ENCODE measurements around the gene CELA1. TPM values are rescaled to one million over a fixed set of nuclear protein-coding genes. Genes with fewer than 3 reads are reported as not detected.
"Not testable (repeated sequence)": the region's sequence is repeated elsewhere in the genome, so short reads cannot be mapped to it uniquely, and the experiment has no call there.

The CELA1 gene
- total RNA-seq, 1 experiment from 2014 or later: not detected

DNA sequence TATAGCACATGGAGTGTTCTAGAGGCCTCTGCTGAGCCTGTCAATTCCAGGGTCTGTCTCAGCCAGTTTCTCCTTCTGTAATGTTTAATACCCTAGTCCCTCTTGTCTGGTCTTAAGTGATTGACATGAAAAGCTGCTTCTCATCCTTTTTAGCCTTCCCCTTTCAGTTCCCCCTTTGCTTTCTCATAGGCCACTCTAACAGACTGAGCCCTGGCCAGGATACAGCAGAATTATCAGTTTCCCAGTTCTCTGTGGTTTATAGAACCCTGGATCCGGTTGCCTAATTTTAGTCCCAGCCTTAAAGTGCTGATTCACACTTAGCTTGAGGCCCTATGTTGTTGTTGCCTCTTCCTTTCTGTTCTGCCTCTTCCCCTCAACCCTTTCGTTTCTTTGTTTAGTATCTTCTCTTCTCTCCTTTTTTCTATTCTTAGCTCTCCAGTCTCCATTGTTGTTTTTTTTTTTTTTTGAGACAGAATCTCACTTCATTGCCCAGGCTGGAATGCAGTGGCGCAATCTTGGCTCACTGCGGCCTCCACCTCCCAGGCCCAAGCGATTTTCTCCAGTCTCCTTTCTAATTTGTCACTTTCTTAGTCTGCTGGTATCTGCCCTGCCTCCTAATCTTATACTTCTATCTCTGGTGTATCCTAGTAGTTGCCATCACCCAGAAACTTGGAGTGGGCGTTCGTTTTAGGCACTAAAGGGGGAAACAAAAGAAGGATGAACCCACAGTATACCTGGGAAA lies 19.6 kb downstream of the CELA1 start:
- in situ Hi-C loops (cut with HindIII; ENCODE audit: low pct_unique_long_range_greater_than_20kb, low sequenced_read_pairs): no loop called here

DNA sequence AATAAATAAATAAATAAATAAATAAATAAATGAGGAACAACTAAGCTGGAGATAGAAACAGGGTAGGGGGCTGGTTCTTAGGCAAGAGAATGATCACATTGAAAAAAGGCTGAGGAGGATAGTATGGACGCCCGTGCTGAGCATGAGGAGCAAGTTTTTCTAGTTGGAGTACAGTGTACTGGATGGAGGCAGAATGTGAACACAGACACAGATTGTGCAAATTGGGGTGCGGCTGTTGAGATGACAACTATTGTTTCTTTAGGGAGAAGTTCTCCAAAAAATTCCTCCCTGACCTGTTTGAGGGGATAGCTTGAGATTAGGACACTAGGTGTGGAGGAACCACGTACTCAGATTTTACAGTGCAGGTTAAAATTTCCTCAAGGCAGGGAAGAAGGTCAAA lies 21.5 kb downstream of the CELA1 start:
- no peak for DNase-seq (ENCODE audit: low read depth, low spot score)
- in situ Hi-C loops (cut with HindIII; ENCODE audit: low pct_unique_long_range_greater_than_20kb, low sequenced_read_pairs): no loop called here

More for the DNA sequence above, 19.6 kb downstream of the CELA1 start:
- peak; percentile 30 for DNase-seq (ENCODE audit: low read depth, low spot score)

DNA sequence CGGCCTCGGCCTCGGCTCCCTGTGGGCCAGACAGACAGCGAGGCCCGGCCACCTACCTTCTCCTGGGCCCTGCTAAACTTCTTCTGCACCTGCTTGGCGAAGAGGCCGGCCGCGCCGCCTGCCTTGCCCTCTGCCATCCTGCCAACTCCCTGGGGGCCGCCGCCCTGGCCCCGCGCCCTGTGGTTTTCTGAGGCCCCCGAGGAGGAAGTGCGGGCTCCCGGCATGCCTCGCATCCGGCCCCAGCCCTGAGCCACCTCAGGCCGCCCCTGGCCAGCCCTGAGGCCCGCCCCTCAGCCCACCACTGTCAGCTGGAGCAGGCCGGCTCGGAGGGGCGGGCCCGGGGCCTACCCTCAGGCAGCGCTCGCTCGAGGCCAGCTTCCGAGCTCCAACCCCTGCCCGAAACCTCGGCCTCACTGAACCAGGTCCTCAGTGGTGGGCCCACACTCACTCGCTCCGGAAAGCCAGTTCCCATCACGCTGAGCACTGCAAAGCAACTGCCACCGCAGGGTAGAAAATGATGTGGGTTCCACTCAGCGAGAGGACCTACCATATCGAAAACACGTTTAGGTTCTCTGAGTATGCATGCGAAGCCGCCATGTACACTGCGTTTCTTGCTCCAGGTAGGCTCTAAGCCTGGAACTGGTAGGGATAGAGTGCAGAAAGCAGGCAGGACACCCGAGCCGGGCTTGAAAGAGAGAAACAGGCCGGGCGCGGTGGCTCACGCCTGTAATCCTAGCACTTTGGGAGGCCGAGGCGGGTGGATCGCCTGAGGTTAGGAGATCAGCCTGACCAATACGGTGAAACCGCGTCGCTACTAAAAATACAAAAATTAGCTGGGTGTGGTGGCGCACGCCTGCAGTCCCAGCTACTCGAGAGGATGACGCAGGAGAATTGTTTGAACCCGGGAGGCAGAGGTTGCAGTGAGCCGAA lies 22.2 kb downstream of the CELA1 start, which contains the start of gene BIN2:
Gene BIN2 (minus strand): TSS at position 209 of the 930 bp plus-strand sequence. CDS start 72 bp downstream, at position 137.
- no peak for DNase-seq (ENCODE audit: low read depth, low spot score)
- in situ Hi-C loops (cut with HindIII; ENCODE audit: low pct_unique_long_range_greater_than_20kb, low sequenced_read_pairs): no loop called here

DNA sequence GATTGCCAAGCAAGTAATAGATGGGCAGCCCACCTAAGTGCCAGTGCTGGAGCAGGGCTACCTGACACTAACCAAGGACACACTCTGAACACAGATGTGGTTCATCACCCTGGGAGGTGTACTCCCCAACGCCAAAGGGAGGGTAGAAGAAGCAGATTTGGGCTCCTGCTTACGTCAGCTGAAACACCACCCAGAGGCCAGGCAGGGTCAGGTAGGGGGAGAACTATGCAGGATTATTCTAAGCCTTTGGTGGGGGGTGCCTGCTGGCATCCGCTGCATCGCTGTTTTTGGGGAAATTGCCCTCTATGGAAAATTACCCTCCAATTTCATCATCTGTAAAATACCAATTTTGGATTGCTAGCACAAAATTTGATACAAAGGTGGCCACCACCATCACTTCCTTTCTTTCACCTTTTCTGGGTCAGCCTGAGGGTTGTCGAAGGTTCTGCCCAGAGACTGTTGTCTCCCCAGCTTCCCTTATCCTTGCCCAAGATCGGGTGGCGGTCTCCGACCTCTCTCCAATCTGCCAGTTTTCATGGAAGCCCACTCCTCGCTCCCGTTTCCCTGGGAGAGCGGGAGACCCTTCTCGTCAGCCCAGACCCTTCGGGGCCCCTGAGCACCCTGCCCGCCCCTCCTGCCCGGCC lies 23.0 kb downstream of the CELA1 start:
- in situ Hi-C loops (cut with HindIII; ENCODE audit: low pct_unique_long_range_greater_than_20kb, low sequenced_read_pairs): no loop called here
- DNase-seq (ENCODE audit: low read depth, low spot score): no peak

DNA sequence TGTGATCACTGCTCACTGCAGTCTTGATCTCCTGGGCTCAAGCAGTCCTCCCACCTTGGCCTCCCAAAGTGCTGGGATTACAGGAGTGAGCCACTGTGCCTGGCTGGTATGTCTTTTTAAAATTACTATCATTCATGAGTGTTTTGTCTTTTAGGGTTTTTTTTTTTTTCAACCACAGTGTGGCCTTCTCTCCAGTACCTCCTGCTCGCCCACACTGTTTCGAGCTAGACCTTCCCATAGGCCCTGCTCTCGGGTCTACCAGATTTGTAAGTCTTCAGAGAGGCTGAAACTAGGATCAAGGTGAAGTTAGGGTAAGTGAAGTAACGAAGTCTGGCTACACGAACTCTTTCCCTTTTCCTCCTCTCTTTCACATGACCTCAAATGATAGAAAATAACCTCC lies 24.0 kb downstream of the CELA1 start:
- no peak for DNase-seq (ENCODE audit: low read depth, low spot score)
- in situ Hi-C loops (cut with HindIII; ENCODE audit: low pct_unique_long_range_greater_than_20kb, low sequenced_read_pairs): no loop called here

DNA sequence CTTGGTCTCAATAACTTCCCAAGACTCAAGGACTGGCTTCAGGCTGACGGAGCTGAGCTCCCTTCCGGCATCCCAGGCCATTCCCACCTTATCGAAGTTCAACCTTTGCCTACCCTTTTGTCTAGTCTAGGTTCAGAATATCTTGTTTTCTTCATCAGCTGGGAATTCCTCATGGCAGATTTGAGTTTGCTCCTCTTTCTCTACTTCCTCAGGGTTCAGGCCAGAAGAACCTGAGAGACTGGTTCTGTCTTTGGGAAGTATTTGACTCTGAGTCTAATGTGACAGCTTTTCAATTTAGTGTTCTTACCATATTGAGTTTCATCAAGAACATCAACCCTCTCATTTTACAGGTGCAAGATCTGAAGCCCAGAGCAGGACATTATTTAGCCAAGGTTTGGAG lies 24.6 kb downstream of the CELA1 start:
- in situ Hi-C loops (cut with HindIII; ENCODE audit: low pct_unique_long_range_greater_than_20kb, low sequenced_read_pairs): no loop called here
- DNase-seq (ENCODE audit: low read depth, low spot score): no peak

DNA sequence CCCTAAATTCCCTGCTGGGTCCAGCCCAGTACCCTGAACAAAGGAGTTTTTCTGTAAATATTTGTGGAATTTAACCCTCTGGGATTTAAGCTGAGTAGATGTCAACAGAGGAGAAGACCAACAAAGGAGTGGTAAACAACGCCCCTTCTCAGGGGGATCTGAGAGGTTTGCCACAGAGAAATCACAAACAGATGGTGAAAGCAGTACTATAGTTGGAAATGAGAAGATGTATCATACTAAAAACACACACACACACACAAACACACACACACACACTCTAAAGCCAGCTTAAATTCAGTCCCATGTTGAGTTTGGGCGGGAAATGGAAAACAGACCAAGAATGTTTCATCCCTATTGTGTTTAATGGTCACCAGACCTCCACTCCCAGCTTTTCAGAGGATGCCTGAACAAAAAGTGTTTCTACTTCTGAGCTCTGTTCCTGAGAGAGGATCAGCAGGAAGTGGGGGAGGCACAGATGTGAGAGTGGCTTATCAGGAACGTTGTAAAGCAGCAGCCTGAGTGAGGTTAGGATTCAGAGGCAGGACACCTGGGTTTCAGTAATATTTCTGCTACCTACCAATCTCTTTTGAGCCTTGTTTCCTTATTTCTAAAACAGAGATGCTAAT lies 25.7 kb downstream of the CELA1 start:
- in situ Hi-C loops (cut with HindIII; ENCODE audit: low pct_unique_long_range_greater_than_20kb, low sequenced_read_pairs): no loop called here
- peak; percentile 57 for DNase-seq (ENCODE audit: low read depth, low spot score)

DNA sequence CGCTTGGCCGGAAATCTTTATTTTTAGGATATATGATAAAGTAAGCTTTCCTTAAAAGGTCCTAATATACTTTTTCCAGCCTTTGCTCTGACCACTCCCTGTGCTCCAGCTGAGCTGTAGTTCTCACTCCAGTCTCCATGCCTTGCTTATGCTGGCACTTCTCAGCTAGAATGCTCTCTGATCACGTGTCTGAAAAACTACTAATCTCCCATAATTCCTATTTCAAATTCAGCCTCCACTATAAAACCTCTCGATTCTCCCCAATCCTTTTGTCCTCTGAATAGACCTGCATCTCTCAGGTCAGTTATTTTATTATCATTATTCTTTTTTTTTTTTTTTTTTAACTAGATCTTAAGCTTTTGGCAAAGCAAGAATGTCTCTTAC lies 26.2 kb downstream of the CELA1 start:
- in situ Hi-C loops (cut with HindIII; ENCODE audit: low pct_unique_long_range_greater_than_20kb, low sequenced_read_pairs): no loop called here
- DNase-seq (ENCODE audit: low read depth, low spot score): no peak

DNA sequence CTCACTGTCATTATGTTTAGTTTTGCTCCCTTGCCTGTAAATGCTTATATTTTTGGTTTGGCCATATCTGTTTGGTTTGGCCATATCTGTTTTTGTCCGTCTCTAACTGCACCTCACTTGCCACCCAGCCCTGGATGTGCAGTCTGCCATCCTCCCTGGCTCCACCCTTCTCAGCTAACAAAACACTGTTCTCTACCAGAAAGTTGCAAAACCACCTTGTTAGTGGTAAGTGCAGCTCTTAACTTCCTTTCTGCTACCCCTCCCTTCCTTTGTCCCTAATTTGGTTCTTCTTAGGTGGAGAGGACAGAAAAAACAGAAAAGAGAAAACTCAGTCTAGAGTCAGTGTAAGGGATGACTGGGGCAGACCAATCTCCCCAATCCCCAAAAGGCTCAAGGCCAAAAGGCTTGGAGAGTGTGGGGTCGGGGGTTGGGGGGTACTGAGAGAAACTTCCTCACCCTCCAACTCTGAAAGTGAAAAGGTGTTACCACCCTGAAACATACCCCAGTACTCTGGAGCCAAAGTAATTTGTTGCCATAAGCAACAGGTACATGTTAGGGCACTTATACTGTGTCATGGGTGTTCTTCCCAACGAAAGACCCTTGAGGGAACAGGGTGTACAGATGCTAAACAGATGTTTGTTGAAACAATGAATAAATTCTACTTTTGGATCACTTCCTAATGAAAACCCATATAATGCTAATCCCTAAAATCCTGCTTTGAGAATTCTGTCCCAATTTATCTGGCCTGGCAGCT lies 27.5 kb downstream of the CELA1 start:
- in situ Hi-C loops (cut with HindIII; ENCODE audit: low pct_unique_long_range_greater_than_20kb, low sequenced_read_pairs): no loop called here
- no peak for DNase-seq (ENCODE audit: low read depth, low spot score)

DNA sequence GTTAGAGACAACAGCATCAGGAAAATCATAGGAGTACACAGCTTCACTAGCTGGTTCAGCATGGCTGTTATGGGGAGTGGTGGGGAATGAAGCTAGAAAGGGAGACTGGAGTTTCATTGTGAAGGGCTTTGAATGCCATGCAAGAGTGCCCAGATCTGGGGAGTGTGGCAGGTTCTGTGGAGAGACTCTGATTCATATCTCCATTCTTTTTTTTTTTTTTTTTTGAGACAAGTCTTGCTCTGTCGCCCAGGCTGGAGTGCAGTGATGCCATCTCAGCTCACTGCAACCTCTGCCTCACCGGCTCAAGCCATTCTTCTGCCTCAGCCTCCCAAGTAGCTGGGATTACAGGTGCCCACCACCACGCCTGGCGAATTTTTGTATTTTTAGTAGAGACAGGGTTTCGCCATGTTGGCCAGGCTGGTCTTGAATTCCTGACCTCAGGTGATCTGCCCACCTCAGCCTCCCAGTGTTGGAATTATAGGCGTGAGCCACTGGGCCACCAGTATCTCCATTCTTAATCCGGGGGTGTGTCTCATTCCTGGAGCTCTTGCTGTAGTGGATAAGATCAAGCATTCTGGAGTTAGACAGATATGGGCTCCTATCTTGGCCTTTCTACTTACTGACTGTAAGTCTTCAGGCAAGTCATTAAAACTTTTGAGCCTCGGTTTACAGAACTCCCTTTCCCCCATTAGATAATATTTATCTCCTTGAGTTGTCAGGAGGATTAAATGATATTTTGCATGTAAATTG lies 28.2 kb downstream of the CELA1 start:
- in situ Hi-C loops (cut with HindIII; ENCODE audit: low pct_unique_long_range_greater_than_20kb, low sequenced_read_pairs); DNase-seq (ENCODE audit: low read depth, low spot score): not testable (repeated sequence)

DNA sequence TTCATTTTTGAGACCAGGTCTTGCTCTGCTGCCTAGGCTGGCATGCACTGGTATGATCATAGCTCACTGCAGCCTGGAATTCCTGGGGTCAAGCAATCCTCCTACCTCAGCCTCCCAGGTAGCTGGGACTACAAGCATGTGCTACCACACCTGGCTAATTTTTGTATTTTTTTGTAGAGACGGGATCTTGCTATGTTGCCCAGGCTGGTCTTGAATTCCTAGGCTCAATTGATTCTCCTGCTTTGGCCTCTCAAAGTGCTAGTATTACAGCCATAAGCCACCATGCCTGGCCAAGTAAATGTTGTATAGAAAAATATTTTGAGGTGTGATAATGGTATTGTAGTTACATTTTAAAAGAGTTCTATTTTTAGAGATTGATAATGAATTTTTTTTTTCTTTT lies 35.1 kb downstream of the CELA1 start:
- in situ Hi-C loops (cut with HindIII; ENCODE audit: low pct_unique_long_range_greater_than_20kb, low sequenced_read_pairs): no loop called here
- DNase-seq (ENCODE audit: low read depth, low spot score): no peak

DNA sequence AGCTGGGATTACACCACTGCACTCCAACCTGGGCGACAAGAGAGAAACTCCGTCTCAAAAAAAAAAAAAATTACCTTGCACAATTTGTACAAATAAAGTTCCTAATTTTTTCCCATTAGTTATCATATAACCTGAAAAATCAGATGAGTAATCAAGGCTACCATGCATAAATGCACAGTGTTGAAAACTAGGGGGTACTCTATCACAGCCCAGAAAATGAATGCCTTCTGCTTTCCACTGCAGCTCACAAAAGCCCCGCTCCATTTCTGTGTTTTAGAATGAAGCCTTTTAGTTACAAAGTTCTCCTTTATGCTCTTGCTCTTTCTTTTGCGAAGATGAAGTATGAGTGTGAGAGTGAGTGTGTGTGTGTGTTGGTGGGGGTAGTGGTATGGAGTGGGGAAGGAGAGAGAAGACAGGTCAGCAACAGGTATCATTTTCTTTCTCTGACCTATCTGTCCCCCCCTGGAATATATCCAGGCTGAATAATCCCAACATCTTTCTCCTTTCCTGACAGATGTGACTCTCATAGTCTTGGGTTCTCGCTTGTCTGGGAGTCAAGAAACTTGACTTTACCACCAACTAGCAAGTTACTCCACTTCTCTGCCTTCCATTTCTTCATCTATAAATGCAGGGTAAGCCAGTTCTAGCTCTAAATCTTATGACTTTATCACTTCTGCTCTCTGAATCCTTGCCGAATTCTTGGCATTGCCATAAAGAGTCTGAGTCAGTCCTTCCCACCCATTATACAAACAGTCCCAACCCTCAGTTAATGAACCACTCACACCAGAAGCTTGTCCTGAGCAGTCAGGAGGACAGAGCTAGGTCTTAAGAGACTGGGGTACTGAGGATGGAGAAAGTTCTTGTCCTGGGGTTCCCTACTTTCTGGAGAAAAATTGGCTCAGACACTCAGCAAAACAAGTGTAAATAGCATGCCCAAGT lies 38.6 kb downstream of the CELA1 start:
- in situ Hi-C loops (cut with HindIII; ENCODE audit: low pct_unique_long_range_greater_than_20kb, low sequenced_read_pairs): no loop called here
- no peak for DNase-seq (ENCODE audit: low read depth, low spot score)

DNA sequence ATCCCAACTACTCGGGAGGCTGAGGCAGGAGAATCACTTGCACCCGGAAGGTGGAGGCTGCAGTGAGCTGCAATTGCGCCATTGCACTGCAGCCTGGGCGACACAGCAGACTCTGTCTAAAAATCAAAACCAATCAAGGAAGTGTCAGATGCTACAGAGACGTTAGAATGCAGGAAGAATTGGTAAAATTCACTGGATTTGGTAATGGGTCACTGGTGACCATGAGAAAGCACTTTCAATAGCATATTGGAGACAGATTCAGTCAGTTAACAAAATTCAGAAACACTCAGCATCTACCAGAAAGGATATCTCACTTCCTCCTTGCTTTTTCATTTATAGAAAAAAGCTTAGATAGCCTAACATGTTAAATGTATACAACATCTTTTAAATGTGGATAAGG lies 40.0 kb downstream of the CELA1 start:
- in situ Hi-C loops (cut with HindIII; ENCODE audit: low pct_unique_long_range_greater_than_20kb, low sequenced_read_pairs): no loop called here
- DNase-seq (ENCODE audit: low read depth, low spot score): no peak

DNA sequence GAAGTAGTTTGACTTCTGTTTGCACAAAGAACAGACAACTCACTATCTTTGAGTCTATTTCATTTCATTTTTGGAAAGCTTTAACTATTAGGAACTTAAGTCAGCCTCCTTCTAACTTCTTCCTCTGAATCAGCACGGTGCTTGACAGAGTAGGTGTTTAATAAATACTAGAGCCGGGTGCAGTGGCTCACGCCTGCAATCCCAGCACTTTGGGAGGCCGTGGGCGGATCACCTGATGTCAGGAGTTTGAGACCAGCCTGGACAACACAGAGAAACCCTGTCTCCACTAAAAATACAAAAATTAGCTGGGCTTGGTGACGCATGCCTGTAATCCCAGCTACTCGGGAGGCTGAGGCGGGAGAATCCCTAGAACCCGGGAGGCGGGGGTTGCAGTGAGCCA lies 45.7 kb downstream of the CELA1 start:
- peak; percentile 35 for DNase-seq (ENCODE audit: low read depth, low spot score)
- in situ Hi-C loops (cut with HindIII; ENCODE audit: low pct_unique_long_range_greater_than_20kb, low sequenced_read_pairs): not testable (repeated sequence)

DNA sequence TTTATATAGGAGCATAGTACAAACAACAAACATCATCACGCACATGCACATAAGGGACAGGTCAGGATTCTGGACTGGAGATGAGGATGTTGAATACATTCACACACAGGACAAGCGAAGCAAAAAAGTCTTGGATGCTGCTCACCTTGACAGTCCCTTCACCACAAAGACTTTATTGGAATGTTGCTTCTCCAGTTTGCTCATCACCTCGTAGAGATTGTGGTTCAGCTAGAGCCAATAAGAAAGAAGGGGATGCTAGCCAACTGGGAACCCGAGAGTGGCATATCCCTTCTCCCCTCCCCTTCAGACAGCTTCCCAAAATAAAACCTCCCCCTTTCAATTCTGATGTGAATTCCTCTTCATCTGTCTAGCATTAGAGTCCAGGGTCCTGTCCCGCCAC lies 50.8 kb downstream of the CELA1 start:
- DNase-seq (ENCODE audit: low read depth, low spot score): no peak
- in situ Hi-C loops (cut with HindIII; ENCODE audit: low pct_unique_long_range_greater_than_20kb, low sequenced_read_pairs): no loop called here

DNA sequence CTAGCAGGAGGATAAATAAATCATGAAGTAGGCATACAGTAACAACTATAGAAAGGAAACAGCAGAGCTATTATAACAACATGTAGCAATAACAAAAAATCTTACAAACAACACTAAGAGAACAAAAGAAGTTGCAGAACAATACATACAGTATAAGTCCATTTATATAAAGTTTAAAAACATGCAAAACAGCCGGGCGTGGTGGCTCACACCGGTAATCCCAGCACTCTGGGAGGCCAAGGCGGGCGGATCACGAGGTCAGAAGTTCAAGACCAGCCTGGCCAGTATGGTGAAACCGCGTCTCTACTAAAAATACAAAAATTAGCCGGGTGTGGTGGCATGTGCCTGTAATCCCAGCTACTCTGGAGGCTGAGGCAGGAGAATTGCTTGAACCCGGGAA lies 52.4 kb downstream of the CELA1 start:
- in situ Hi-C loops (cut with HindIII; ENCODE audit: low pct_unique_long_range_greater_than_20kb, low sequenced_read_pairs); DNase-seq (ENCODE audit: low read depth, low spot score): not testable (repeated sequence)
